GM12873 (cell line): ENCODE results near the gene CASR.
A peak's percentile ranks its signal among the peaks of the same experiment; 100 is the strongest.

Experiments used
- TF ChIP-seq, protein P1 (sequence below): IDR thresholded peaks from 2 replicates; pipeline ENCODE4 v1.5.1; 2012; ENCODE audit warnings: low read depth, mild to moderate bottlenecking, moderate library complexity, low read length, control low read depth; ENCODE audit not compliant: insufficient read depth; ENCODE audit errors: missing control alignments

Gene CASR

DNA sequence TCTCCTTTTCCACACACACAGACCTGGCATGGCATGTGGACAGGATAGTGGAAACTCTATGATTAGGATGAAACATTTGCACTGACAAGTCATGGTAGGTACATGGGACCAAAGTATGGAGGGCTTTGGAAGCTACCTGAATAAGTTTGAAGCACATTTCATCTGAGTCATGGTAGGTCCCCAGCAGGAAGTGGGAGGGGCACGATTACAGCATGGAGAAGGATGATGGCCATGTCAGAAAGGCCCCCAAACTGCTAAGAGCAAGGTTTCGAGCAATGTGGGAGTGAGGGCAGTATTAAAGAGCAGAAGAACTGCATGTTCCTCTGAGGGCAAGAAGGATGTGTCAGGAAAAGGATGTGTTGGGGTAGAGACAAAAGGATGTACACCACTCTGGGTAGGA is 90.0 kb downstream of the CASR start:
- TF ChIP-seq, protein P1, sequence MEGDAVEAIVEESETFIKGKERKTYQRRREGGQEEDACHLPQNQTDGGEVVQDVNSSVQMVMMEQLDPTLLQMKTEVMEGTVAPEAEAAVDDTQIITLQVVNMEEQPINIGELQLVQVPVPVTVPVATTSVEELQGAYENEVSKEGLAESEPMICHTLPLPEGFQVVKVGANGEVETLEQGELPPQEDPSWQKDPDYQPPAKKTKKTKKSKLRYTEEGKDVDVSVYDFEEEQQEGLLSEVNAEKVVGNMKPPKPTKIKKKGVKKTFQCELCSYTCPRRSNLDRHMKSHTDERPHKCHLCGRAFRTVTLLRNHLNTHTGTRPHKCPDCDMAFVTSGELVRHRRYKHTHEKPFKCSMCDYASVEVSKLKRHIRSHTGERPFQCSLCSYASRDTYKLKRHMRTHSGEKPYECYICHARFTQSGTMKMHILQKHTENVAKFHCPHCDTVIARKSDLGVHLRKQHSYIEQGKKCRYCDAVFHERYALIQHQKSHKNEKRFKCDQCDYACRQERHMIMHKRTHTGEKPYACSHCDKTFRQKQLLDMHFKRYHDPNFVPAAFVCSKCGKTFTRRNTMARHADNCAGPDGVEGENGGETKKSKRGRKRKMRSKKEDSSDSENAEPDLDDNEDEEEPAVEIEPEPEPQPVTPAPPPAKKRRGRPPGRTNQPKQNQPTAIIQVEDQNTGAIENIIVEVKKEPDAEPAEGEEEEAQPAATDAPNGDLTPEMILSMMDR = no peak

DNA sequence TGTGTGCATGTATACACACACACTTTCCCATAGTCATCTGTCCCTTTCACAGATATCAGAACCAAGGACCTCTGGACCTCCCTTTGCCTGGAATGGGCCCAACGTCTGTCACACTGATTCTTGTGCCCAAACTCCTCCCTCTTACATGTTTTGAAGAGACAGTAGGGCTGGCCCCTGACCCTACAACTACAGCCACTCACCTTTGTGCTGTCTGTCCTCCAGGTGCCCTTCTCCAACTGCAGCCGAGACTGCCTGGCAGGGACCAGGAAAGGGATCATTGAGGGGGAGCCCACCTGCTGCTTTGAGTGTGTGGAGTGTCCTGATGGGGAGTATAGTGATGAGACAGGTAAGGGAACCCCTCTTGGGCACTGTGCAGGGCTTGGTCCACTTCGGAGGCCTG is 98.4 kb downstream of the CASR start:
- TF ChIP-seq, protein P1 = no peak

DNA sequence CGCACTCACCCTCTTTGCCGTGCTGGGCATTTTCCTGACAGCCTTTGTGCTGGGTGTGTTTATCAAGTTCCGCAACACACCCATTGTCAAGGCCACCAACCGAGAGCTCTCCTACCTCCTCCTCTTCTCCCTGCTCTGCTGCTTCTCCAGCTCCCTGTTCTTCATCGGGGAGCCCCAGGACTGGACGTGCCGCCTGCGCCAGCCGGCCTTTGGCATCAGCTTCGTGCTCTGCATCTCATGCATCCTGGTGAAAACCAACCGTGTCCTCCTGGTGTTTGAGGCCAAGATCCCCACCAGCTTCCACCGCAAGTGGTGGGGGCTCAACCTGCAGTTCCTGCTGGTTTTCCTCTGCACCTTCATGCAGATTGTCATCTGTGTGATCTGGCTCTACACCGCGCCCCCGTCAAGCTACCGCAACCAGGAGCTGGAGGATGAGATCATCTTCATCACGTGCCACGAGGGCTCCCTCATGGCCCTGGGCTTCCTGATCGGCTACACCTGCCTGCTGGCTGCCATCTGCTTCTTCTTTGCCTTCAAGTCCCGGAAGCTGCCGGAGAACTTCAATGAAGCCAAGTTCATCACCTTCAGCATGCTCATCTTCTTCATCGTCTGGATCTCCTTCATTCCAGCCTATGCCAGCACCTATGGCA is 100.5 kb downstream of the CASR start:
- TF ChIP-seq, protein P1 = no peak

DNA sequence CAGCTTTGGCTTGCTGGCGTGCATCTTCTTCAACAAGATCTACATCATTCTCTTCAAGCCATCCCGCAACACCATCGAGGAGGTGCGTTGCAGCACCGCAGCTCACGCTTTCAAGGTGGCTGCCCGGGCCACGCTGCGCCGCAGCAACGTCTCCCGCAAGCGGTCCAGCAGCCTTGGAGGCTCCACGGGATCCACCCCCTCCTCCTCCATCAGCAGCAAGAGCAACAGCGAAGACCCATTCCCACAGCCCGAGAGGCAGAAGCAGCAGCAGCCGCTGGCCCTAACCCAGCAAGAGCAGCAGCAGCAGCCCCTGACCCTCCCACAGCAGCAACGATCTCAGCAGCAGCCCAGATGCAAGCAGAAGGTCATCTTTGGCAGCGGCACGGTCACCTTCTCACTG is 101.0 kb downstream of the CASR start:
- TF ChIP-seq, protein P1 = no peak

DNA sequence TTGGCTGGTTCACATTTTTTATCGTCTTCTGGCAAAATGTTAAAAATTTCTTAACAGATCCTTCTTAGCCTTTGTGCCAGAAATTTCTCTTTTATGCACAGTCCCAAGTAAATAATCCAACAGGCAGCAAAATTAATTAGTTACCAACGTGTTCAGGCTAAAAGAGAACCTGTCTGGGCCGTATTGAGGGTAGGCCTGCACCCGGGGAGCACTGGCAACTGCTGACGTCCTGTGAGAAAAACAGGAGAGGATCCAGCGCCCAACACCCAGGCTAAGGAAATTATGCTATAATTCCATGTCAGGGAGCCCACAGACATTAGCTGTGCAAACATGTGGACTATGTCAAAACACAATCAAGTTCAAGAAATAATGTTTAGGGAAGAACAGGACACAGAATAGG is 110.9 kb downstream of the CASR start:
- TF ChIP-seq, protein P1 = no peak

DNA sequence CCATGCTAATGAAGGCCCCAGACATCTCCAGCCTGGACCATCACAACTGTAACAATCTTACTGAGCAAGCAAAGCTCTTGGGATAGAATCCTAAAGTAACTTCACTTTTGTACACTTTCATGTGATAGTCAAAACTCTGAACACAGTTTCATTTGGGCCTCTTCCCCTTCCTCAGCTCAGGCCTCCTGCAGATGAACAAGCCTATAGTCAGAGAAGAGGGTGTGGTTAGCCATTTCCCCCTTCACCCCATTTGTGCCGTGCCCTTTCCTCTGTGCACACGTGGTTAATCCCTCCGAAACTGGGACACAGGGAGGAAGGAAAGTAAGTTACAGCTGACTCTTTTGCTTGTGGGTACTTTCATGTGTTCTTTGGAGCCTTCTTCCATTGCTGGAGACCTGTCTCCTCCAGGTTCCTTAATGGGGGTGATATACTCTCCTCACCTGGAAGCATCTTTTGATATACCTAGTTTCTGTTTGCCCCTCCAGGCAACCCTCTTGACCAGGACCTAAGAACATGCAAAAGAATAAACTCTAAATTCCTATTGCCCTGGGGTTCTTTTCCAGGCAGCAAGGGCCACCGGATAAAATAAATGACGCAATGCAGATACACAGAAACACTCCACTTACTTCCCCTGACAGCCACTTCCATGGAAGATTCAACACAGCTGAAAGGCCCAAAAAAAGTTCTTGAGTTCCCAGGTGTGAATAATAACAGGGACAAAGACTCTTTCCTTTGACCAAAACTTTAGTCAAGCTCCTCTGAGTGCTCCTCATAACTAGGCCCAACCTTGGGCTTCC is 112.0 kb downstream of the CASR start:
- TF ChIP-seq, protein P1 = no peak

DNA sequence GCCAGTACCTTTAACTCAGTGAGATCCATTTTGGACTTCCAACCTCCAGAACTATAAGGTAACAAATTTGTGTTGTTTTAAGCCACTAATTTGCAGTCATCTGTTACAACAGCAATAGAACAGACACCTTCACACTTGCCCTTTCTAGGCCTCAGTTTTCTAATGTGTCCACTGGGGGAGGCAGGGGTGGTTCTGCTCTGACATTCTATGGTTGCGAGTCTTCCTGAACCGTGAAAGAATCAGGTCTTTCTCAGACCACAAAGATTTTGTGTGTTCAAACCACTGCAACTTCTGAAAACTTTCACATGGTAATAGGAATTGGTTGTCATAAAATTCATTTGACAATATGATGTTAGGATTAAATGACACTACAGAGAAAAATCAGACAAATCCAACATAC is 114.8 kb downstream of the CASR start:
- TF ChIP-seq, protein P1 = peak; percentile 61
